NCI-H526 treated with DMSO at 0.1 percent for 48 hours (cell line): ENCODE measurements around the gene DAAM1.

Source experiments
- DNase-seq: peaks from one replicate; lab custom pipeline; 2025; lab: John Stamatoyannopoulos, UW

DAAM1 gene

GRCh38 chr14:59362513-59362912 is 174.0 kb downstream of the DAAM1 start:
- DNase-seq = no peak

DNA sequence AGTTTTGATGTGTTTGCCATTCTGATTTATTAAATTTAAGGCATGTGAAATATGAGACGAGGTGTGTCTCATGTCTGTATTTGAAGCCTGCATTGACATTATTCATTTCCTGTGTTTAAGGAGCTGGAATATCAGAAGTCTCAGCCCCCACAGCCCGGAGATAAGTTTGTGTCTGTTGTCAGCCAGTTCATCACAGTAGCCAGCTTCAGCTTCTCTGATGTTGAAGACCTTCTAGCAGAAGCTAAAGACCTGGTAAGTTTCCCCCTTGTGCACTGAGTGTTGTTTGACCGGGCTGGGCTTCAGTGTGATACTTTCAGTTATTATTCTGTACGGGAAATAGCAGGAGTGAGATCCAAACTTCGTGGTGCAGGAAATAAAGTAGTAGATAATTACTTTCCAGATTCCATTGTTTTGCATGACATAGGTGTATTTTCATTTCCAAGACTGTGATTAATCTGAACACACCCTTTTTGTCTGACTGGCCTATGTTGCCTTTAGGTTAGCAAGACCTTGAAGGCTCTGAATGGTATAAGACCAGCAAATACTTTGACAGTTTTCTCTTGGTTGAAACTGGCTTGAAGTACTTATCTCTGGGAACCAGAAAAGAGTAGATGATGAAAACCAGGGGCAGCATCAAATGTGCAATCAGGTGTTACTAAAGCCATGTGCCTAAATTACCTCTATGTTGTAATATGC is 175.2 kb downstream of the DAAM1 start:
- DNase-seq = no peak

DNA sequence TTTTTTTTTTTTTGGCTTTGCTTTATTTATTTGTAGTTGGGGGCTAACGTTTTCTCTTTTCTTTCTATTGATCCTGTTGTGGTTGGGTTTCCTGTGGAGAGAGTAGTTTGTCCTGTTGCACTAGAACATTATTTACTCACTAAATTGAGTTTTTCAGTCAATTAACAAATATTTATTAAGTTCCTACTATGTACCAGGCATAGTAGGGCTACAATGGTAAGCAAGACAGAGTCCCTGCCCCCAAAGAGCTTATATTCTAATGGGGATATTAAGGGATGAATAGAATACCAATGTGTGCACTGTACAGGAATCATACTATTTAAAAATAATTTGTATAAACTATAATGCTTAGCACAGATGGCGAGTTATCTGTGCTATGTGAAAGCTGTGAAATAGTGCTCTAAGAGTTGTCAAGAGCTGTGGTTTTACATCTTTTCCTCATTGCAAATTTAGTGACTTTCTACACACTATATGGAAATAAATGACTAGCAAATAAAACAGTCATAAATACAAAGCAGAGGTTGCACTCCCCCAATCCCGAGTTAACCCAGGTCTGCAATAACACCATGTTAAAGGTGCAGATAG is 181.8 kb downstream of the DAAM1 start:
- no peak for DNase-seq

DNA sequence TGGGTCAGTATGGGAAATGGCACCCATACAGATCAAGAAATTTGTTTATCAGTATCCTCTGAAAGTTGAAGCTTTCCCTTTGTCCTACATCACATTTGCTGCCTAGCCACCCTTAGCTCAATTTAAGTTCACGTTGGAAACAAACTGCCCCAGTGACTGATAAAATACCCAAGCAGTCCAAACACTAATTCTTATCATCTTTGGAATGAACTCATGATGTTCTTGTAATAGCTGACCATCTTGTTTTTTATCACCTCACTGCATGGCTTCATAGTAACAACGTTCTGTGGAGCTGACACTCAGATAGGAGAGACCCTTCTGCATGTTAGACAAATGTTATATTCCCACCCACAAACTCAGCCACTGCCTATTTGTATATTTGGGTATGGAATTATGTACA is 183.3 kb downstream of the DAAM1 start:
- DNase-seq = no peak

- DNase-seq = no peak
These were observed 185.6 kb downstream of the DAAM1 start for GRCh38 chr14:59374048-59374447.

DNA sequence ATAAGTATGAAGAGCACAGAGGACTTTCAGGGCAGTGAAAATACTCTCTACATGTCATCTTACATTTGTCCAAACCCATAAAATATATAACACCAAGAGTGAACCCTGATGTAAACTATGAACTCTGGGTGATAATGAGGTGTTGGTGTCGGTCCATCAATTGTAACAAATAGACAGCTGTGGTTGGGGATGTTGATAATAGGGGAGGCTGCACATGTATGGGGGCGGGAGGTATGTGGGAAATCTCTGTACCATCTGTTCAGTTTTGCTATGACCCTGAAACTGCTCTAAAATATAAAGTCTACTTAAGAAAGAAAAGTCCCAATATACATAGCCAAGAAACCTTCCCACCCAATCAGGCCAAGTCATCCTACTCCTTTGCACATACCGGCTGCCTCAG is 188.2 kb downstream of the DAAM1 start:
- DNase-seq = no peak

DNA sequence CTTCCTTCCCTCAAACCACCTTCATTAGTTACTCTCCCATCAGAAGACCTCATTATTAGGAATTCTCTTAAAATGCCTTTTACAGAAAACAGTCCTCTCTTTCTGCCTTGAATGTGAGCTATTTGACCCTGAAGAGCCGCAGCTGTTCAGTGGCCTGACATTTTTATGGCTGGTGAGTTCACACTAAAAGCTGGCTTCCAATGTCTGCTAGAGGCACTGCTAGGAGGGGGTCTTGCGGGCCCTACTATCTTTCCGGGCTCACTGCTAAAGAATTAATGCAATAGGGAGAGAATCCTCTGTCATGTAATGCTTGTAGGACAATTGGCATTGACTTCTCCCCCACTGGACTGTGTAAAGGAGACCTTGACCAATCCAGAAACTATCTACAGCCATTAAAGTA is 189.0 kb downstream of the DAAM1 start:
- DNase-seq = no peak

GRCh38 chr14:59377991-59378601 is 189.6 kb downstream of the DAAM1 start:
- DNase-seq = no peak

DNA sequence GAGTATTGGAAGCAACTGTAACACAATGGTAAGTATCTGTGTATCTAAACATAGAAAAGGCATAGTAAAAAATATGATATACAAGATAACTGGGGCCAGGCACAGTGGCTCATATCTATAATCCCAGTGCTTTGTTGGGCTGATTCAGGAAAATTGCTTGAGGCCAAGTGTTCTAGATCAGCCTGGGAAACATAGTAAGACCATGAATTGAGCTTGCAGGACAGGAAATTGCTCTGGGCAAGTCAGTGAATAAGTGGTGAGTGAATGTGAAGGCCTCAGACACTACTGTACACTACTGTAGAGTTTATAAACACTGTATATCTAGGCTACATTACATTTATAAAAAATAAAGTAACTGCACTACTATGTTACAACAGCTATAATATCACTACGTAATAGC is 201.5 kb downstream of the DAAM1 start:
- no peak for DNase-seq

DNA sequence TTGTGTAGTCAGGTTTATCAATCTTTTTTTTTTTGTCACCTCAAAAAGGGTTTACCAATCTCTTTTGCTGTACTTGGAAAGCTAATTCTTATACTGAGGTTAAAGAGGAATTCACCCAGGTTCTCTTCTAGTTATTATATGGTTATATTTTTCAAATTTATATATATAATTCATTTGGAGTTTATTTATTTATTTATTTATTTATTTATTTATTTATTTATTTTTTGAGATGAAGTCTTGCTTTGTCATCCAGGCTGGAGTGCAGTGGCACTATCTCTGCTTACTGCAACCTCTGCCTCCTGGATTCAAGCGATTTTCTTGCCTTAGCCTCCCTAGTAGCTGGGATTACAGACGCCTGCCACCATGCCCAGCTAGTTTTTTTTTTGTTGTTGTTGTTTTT is 202.9 kb downstream of the DAAM1 start:
- DNase-seq = no peak

- no peak for DNase-seq
These were observed 205.8 kb downstream of the DAAM1 start for GRCh38 chr14:59394268-59394667.

GRCh38 chr14:59395672-59396071 is 207.2 kb downstream of the DAAM1 start:
- no peak for DNase-seq

- no peak for DNase-seq
These were observed 210.4 kb downstream of the DAAM1 start for GRCh38 chr14:59398841-59399240.

- no peak for DNase-seq
These were observed 218.2 kb downstream of the DAAM1 start for GRCh38 chr14:59406454-59407245.

GRCh38 chr14:59407246-59408010 is 219.0 kb downstream of the DAAM1 start:
- no peak for DNase-seq

- DNase-seq = no peak
These were observed 227.6 kb downstream of the DAAM1 start for GRCh38 chr14:59415836-59416602.

DNA sequence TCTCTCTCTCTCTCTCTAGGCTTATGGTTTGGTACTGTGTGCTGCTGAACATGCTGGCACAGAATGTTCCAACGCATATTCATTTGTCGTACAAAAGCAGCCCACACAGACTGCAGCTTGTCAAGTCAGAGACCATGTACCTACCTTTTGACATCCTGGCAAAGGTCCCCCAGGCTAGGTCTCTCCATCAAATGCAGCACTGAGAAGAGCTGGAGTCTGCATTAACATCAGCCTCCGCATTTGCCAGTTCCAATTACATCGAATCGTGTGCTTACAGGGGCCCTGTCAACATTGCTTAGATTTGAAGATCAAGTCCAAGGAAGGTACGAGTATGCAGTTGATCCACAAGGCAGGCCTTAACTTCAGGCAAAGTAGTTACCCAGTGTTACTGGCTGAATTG is 228.8 kb downstream of the DAAM1 start:
- no peak for DNase-seq

DNA sequence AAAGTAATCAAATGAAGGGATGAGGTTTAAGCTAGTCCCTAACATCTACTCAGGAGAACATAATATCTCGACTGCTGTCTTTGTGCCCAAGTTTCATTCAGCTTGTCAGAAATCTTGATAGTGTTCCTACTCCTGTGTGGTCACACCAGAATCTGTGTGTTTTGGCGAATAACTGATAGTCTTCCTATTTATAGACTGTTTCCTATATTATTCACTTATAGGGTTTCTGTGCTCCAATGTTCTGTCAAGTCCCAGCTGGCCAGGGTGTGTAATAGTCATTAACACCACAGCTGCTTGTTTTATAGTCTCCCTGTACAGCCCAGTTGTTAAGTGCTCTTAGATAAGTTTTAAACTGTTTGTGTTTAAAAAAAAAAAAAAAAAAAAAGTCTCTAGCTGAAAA is 230.8 kb downstream of the DAAM1 start:
- no peak for DNase-seq
